NT2/D1 (cell line): Measurements from ENCODE around the gene ATXN10.

Source experiments
- SUZ12 ChIP-seq: IDR thresholded peaks from 2 replicates; pipeline ENCODE4 v1.6.1; 2011; ENCODE audit not compliant: insufficient read length, insufficient read depth; ENCODE audit errors: extremely low read depth
- ZNF274 ChIP-seq: IDR thresholded peaks from 2 replicates; pipeline ENCODE4 v1.6.1; 2011; ENCODE audit warnings: mild to moderate bottlenecking, low read depth, low read length

GRCh38 chr22:45636683-45637082 is 35.0 kb upstream of the ATXN10 start:
- TF ChIP-seq ZNF274 (no peak), SUZ12 (no peak)
